NCI-H2227 (cell line): ENCODE data around the gene SUMF1.

ENCODE experiments used
- DNase-seq: peaks from one replicate; lab custom pipeline; 2025; ENCODE audit not compliant: unreplicated experiment; lab: John Stamatoyannopoulos, UW

SUMF1 gene

DNA sequence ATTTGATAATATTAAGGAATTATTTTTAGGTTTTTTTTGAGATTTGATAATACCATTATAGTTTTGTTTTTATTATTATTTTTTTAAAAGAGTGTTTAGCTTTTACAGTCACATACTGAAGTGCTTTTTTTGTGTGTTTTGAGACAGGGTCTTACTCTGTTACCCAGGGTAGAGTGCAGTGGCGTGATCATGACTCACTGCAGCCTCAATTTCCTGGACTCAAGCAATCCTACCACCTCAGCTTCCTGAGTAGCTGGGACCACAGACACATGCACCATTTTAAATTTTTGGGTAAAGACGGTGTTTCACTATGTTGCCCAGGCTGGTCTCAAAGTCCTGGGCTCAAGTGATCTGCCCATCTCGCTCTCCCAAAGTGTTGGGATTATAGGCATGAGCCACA lies 73.0 kb downstream of the SUMF1 start:
- no peak for DNase-seq

GRCh38 chr3:4392992-4393391 lies 74.1 kb downstream of the SUMF1 start:
- no peak for DNase-seq

GRCh38 chr3:4387210-4388204 lies 79.6 kb downstream of the SUMF1 start:
- DNase-seq = no peak

DNA sequence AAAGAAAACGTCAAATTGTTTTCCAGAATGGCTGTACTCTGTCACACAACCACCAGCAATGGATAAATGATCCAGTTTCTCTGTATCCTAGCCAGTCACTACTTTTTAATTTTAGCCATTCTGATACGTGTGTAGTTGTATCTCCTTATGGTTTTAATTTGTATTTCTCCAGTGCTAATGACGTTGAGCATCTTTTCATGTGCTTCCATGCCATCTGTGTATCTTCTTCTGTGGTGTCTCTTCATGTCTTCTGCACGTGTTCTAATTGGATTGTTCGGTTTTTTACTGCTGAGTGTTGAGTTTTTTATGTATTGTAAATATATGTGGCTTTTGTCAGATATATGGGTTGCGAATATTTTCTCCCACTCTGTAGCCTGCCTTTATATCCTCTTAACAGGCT lies 81.9 kb downstream of the SUMF1 start:
- DNase-seq = no peak

DNA sequence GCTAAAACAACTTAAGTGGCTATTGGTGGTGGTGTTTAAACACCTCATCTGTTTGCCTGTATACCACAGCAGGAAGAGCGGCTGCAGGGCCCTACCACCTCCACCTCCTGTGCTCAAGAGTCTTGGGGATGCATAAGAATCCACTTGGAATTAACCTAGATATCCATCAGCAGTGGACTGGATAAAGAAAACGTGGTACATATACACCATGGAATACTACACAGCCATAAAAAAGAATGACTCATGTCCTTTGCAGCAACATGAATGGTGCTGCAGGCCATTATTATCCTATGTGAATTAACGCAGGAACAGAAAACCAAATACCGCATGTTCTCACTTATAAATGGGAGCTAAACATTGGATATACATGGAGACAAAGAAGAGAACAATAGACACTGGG lies 87.1 kb downstream of the SUMF1 start:
- DNase-seq = no peak

DNA sequence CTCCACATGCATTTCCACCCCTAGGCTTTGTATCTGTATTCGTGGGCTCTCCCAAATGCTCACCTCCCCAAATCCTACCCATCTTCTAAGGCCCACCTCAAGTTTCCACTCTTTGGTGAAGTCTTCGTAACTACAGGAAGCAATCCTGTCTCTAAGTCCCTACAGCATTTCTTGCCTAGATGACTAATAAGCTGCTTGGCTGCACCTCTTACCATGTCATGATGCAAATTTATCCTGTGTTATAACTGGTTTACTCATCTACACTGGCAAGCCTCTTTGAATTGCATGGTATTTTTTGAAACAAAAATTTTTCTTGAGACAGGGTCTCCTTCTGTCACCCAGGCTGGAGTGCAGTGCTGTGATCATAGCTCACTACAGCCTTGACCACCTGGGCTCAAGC lies 90.6 kb downstream of the SUMF1 start:
- DNase-seq = no peak

DNA sequence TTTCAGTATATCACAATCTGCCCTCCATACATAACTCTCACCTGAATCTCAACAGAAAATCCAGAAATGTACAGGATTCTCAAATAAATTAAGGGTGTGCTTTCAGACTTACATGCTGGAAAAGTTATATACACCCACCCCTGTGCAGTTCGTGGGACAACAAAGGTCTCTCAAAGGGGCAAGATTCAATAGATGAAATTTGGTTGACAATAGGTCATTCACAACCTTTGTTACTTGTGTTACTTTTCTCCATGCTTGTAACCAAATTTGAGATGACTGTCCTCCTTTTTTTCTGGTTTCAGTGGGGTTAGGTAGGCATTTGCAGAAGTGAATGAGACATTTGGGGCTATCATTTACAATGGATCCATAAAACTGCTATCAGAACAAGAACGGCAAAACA lies 91.2 kb downstream of the SUMF1 start:
- no peak for DNase-seq

- no peak for DNase-seq
These were observed 93.4 kb downstream of the SUMF1 start for GRCh38 chr3:4373669-4374068.

GRCh38 chr3:4362523-4362922 lies 104.5 kb downstream of the SUMF1 start:
- no peak for DNase-seq

- no peak for DNase-seq
These were observed 106.3 kb downstream of the SUMF1 start for GRCh38 chr3:4360817-4361216.

DNA sequence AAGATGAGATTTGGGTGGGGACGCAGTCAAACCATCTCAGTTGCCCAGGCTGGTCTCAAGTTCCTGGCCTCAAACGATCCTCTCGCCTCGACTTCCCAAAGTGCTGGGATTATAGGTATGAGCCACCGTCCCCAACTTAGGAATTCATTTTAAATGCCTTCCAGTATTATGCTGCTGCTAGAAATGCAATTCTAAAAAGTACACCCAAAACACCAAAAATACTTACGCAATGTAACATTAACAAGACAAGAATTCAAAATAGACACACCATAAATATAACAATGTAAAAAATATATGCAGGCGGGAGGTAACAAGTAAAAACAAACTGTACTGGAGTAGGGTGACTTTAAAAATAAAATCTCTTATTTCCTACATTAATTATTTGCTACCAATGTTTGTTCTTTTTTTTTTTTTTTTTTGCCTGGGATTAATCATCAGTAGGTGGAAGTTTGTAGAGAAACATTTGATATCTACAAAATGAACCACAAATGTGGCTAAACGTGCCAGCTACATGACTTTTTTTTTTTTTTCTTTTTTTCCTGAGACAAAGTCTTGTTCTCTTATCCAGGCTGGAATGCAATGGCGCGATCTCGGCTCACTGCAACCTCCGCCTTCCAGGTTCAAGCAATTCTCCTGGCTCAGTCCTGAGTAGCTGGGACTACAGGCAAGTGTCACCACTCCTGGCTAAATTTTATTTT lies 107.1 kb downstream of the SUMF1 start:
- DNase-seq = no peak

DNA sequence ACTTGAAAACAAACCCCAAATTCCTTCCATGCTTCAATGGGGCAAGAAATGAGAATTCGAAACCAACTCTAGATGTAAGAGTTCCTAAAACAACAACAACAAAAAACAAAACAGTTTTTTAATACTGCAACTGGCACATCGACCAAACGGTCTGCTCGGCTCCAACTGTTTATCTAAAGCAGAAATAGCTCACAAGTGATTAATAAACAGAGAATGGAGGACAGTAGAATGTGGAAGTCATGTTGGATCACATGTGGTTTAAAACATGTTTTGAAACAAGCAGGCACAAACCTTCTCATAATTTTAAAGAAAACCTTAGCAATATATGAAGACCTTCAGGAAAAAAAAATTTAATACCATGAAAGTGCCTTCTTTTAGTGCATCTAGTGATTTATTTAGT lies 108.8 kb downstream of the SUMF1 start:
- DNase-seq = no peak

DNA sequence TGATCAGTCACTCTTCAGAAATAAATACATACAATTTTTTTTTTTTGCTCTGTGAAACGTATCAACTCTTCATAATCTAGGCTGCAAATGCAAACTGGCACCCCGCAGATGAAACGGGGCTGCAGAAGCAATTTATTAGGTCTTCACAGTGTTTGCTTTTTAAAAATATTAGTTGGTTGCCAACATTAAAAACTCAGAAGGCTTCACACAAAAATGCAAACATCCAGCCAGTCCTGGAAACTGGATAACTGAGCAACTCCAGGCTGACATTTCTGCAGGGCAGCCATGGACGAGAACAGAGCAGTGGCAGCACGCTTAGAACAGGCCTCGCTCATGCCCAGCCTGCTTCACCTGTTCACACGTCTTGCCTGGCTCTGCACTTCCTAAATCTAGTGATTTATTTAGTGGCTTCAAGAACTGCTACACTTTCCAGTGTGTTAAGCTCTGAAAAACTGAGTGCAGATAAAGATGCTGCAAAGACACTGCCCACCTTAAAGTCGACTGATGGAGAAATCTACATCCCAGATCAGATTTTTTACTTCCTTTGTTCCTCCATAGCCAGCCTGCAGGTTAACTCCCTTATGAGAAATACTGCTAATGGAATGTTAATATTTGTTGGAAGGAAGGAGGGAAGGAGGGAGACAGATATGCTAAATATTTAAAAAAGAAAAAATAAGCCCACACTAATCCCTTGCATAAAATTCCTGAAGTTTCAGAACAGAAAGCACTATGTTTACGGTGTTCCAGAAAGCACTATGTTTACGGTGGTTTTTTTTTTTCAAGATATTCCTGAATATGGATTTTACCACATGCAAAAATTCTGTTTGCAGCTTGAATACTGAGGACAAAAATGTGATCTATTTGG lies 110.3 kb downstream of the SUMF1 start:
- DNase-seq = no peak

DNA sequence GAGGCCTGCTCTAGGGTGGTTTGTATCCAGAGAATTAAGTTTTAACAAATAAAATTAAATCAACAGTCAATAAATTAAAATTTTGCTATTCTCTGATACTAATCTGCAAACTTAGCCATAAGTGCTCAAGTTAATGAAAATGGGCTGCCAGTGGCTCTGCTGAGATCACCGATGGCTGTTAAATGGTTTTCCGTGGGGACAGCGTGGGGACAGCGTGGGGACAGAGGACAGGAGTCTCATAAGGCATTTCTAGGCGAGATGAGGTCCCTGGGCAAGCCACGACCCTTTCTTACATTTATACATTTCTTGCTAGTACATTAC lies 110.9 kb downstream of the SUMF1 start:
- no peak for DNase-seq

DNA sequence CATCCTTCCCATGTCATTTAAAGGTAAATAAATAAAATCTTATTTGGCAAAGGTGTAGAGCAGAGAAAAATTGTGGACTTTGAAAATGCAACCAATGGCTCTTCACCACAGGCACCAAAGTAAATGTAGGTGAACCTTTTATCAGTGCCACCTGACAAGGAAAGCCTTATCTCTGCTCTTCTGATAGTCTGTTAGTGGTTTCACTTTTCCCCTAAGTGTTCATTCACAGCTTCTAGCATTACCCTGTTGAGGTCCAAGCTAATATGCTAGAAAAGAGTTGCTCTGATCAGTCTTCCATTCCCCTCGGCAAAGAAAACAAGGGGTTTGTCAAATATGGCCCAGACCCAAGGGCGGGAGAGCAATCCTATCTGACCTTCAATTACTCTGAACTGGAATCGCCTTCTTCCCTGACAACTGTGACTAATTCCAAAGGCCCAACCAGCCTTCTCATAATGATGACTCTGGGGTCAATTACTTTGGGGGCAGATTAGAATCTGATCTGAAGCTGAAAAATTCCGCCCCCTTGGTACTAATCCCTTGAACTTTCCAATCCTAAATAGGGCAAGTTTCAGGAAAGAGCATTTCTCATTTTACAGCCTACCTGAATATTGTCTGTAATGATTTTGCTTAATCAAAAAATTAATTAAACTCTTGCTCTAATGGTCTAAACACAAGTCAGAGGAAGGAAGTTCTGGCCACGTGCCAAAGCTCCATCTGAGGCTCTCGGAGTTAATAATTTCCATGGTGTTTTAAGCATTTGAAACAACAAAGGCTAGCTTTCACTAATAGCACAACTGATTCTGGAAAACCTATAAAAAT lies 111.5 kb downstream of the SUMF1 start:
- DNase-seq = peak; percentile 5

DNA sequence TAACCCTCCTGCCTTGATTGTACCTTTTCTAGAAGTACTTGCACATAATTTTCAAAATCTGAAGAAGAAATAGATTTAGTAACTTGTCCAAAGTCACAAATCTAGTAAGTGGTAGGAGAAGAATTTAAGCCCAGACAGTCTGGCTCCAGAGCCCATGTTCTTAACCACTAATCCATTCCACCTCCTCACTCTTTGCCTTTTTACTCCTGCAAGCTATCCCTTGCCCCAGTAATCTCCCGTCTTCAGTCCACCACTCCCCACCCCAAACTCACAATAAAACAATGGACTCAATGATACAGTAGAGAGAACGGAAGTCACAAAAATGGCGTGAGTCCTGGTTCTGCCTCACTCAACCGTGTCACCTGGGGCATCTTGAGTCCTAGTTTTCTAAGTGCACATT lies 115.2 kb downstream of the SUMF1 start:
- no peak for DNase-seq

GRCh38 chr3:4351164-4351855 lies 115.8 kb downstream of the SUMF1 start:
- DNase-seq = no peak

DNA sequence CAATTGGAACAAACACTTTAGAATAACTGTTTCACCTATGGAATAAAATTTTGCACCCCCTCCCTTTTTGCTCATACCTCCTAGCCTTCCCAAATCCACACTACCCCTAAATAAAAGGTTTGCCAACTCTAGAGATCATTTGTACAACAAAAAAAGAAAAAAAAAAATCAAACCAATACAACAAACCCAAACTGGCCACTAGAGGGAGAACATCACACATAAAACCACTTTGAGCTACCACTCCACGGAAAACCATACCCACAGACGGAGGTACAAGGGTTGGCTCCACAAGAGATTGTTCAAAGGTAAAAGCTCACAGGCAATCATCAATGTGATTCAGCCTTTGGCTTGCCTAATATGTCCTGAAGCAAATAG lies 116.3 kb downstream of the SUMF1 start:
- peak; percentile 38 for DNase-seq

- DNase-seq = no peak
These were observed 123.8 kb downstream of the SUMF1 start for GRCh38 chr3:4343258-4343657.

DNA sequence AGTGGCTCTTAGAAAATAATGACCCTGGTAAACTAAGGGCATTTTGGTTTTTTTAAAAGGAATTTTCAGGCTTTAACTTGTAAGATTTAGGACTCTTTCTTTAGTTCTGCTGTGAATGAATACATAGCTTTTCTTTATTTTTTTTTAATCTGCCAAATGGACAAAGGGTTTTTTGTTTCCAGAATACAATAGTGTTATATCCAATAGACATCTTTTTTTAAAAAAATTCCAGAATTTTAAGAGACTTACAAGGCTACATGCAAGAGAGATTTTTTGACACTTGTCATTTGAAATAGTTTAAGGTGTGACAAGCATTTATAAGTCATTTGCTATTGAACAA lies 125.8 kb downstream of the SUMF1 start:
- DNase-seq = no peak
